Stimulated activated CD8-positive, alpha-beta memory T cell treated with anti-CD3 and anti-CD28 coated beads, Interleukin-12 subunit alpha, Interleukin-12 subunit beta, amount 100 ng/mL, for 24 hours (primary cell): ENCODE data around the gene CMSS1.

ENCODE experiments used
- DNase-seq: peaks from one replicate; pipeline ENCODE4 v3.0.0-alpha.2; 2020; ENCODE audit errors: extremely low read depth

CMSS1 gene

DNA sequence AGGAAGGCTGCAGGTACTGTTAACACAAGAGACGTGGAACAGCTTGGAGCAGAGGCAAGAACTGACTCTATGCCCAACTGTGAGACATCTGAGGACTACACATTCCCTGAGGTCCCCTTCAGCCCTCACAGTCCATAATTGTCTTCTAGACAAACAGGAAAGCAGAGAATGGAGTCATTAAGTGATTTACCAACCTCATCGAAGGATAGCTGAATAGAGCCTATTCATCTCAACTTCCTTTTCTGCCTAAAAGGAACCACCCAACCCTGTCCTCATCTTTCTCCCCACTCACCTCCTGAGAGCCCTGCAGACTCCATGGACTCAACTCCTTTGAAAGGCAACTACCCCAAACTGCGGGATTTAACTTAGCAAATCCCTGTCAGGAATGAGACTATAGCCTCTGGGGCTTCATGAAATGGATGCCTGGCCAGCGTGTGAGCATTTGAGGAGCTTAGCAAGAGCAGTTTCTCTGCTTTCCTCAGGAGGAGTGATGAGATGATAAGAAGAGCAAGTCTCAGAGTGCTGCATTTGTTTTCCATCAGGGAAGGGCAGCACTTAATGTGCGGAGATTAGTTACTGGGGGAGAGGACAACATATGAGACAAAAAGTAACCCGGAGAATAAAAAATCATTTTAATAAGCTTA lies 358.1 kb downstream of the CMSS1 start:
- DNase-seq, result no peak

DNA sequence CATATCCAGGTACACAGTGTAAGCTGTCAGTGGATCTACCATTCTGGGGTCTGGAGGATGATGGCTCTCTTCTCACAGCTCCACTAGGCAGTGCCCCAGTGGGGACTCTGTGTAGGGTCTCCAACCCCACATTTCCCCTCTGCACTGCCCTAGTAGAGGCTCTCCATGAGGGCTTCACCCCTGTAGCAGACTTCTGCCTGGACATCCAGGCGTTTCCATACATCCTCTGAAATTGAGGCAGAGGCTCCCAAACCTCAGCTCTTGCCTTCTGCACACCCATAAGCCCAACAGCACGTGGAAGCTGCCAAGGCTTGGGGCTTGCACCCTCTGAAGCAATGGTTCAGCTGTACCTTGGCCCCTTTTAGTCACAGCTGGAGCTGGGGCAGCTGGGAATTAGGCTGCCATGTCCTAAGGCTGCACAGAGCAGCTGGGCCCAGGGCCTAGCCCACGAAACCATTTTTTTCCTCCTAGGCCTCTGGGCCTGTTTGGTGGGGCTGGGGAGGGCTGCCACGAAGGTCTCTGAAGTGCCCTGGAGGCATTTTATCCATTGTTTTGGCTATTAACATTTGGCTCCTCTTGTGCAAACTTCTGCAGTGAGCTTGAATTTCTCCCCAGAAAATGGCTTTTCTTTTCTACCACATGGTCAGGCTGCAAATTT lies 362.2 kb downstream of the CMSS1 start:
- DNase-seq, result no peak

DNA sequence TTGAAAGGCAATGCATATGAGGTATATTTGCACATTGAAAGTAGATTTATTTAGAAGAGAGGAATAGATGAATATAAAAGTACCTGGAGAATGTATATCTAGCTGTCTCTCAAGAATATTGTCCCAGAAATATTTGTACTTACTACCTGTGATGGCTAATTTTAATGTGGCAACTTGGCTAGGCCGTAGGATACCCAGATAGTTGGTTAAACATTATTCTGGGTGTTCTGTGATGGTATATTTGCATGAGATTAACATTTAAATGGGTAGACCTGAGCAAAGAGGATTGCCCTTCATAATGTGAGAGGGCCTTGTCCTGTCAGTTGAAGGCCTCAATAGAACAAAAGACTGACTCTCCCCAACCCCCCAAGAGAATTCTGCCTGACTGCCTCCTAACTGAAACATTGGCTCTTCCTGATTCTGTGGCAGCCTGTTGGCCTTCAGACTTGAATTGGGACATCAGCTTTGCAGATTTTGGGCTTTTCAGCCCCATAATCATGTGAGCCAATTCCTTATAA lies 366.0 kb downstream of the CMSS1 start:
- DNase-seq, result no peak

DNA sequence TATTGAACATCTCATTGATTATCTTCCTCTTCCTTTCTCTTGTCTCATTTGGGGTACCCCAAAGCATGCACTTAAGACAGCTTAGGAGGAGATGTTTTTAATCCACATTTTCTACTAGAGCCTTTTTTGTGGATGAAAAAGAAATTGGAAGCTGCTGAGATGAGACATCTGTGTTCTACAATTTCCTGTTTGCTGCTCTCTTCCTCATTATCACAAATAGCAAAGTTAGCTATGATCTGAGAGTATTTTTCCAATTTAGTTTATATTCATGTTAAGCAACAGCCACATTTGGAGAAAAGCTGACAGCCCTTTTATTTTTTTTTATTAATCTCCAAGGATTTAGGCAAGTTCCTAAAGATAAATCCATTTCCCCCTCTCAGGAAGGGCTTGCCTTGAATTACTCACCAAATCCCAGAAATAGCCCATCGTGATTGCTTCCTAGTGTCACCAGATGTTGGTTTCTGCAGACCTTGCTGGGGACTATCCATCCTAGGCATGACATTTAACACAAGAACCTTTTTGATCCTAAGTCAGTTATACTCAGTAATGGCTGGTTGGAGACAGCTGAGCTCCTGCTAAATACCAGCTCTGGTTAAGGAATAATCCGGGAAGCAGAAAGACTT lies 367.4 kb downstream of the CMSS1 start:
- no peak for DNase-seq

DNA sequence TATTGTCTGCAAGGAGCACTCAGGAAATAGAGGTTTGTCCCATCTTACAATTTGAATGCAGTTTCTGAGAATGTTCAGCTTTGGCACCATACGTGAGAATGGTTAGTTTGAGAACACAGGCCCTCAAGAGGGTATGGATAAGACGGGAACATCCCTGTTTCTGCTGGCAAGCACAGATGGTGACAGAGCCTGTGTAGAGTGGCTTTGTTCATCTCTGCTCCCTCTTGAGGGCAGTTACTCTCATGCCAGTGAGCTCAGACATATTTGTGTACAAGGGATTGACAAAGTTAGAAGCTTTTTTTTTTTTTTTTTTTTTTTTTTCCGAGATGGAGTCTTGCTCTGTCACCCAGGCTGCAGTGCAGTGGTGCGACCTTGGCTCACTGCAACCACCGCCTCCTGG lies 368.2 kb downstream of the CMSS1 start:
- DNase-seq, result no peak

DNA sequence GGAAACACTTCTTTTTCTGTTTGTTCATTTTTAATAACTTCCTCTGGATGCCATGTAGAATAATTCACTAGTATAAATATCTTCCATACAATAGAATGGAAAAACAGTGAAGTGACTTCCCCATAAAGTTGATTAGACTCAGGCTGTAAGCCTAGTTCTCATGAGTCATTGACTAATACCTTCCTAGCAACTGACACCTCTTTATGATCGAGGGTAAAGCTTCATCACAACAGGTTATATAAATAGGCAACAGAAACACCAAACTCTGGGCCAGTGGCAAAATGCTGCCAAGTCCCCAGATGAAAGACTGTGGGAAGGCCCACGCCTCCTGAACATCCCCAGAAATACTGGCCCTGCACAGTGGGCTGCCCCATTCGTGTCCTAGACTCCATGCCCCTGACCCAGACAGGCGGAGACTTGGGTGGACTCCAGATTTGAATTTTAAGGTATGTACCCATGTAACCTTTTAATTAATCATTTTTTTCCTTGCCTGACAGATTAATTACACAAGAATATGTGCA lies 371.8 kb downstream of the CMSS1 start:
- no peak for DNase-seq

DNA sequence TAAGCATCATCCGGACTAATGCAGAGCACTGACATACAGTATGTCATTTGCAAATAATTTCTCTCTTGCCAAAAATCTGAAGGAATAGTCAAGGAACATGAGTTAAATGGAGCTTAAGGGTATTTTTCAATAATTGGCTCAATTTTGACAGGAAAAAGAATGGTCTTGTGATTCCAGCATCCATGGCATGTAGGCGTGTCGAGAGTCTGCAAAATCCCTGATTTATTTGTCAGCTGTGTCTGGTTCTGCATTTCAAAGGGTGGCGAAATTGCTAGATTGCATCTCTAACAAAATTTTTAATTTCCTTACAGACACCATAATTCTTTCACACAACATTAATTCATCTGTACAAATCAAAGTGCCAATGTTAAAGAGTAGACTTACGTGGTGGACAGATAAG lies 377.7 kb downstream of the CMSS1 start:
- no peak for DNase-seq

DNA sequence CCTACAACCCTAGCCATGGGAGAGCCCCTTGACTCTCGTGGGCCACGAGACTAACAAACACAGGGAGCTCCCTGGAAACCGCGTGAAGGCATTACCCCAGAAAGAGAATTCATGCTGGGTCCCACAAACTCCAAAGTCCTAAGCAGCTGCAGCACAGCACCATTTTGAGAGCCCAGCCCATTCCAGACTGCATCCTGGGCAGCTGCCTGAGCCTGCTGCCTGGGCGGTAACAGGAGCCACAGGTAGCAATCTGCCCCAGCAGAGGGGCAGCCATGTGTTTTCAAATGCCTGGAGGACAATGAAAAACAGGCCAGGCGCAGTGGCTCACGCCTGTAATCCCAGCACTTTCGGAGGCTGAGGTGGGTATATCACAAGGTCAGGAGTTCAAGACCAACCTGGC lies 380.2 kb downstream of the CMSS1 start:
- no peak for DNase-seq

DNA sequence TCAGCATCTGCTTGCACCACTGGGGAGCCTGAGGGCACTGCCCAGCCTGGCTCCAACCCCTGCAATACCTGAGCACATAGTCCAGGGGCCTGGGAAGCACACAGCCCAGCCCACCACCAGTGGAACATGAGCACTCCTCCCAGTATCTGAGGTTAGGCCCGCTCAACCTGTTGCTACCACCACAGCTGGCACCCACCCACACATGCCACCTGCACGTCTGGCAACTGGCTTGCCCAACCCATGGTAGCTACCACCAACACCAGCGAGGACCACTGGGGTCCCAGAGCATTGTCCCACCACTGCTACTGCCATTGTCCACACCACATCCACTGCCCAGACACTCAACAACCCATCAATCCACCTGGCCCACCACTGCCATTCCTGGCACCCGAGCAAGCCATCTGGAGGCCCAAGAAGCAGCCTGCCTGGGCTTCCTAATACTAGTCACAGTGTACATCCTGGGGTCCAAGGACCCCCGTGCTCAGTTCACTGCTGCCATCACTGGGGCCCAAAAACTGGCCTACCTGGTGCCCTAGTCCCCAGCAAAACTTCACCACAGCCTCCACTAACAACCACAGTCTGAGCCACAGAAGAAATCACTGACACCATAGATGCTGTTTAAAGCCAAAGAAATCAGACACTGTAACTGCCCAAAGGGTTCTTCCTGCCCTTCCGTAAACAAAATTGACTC lies 381.1 kb downstream of the CMSS1 start:
- no peak for DNase-seq

DNA sequence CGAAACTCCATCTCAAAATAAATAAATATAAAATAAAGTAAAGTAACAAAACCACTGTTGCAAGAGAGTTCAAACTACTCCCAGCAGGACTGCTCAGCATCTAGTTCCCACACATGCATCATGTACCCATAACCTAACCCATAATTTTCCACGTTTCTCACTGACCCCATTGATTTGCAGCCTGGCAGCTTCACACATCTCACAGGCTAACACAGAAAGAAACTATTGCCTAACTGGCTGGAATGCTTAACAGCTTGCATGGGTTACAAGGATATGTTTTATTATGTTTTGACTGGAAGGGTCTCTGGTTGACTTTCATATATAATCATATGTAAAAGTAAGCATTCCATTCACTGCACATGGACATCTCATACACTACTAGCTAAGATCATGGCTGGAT lies 387.5 kb downstream of the CMSS1 start:
- no peak for DNase-seq

DNA sequence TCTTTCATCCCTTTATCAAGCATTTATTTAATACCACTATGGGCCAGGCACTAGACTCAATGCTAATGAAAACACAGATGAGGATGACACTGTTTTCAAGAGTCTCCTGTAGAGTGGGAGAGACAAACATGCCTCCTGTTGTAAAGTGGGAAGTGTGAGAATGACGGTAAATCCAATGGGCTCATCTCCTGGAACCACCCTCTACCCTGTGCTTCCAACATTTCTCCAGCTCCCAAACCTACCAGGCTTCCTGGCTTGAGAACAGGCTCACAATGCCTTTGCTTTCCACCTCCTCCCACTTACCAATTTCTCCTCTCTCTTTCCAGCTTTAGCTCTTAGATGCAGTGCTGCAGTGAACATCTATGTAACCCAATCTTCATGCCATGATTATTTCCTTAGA lies 389.0 kb downstream of the CMSS1 start:
- DNase-seq, result no peak

DNA sequence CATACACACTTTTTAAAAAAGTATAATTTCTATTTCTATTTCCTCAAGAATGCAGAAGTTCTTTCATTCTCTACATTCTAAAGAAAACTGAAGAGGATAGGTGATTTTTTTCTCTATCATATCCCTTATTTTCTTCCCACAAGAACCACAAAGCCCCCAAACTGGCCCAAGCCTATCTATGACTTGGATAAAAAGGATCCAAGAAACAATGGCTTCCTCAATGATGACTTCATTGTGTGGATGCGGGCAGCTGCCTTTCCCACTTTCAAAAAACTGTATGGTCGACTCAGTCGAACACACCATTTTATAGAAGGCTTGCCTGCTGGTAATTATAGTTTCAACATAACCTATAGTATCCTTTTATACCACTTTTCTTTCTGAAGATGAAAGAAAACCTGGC lies 390.2 kb downstream of the CMSS1 start:
- DNase-seq, result no peak

DNA sequence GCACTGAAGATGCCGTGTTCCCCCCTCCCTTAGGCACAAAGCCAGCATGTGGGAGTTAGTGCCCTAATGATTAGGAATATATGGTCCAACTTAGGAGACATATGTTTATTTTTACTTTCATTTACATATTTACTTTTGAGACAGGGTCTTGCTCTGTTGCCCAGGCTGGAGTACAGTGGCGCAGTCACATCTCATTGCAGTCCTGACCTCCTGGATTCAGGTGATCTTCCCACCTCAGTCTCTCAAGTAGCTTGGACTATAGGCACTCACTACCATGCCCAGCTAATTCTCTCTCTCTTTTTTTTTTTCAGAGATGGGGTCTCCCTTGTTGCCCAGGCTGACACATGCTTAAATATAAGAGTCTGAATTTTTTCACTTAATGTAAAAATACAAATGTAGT lies 391.5 kb downstream of the CMSS1 start:
- no peak for DNase-seq

DNA sequence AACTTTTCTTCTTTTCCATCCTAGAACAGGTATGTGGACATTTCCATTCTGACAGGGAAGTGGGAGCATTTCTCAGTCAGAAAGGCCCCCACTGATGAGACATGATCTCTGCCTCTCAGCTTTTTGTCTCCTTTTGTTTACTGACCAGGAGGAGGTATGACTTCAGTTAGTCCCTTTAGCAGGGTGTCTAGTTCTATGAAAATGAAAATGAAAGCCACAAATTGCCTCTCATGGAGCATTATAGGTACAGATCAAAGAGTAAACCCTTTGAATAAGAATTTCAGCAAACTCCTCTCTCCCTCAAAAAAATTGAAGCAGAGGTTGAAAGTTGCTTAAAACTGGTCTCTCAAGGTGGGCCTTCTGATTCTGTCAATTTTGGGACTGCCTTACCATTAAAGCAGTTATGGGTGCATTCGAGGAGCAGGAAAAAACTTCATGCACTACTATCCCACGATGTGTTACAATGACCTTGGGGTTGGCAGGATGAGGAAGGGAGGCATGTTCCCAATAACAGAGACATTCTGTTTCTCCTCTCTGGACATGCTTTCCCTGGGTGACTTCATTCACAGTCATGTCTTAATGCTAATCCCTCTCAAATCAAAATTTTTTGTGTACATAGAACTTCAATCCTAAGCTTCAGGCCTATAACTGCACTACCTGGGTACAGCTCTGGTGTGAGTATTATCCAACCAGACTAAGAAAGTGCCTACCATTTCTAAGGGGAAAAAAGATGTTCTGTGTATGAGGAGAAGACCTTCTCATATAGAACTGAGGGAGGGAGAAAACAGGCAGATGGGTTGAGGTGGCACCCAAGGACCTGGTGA lies 392.5 kb downstream of the CMSS1 start:
- no peak for DNase-seq

DNA sequence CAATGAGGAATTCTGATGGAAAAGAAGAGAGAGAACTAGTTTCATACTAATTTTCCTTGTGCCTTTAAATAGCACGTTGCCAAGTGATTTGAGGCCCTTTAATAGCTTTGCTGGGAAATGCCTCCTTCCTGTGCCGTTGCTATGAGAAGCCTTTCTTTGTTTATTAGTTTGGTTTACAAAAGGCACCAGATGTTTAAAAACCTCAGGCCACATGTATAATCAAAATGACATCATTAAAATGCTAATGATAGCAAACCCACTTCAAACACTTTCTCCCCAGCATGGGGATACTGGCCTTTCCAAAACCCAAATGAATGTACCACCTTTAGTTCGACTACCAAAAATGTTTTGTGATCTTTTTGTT lies 393.1 kb downstream of the CMSS1 start:
- DNase-seq, result no peak

DNA sequence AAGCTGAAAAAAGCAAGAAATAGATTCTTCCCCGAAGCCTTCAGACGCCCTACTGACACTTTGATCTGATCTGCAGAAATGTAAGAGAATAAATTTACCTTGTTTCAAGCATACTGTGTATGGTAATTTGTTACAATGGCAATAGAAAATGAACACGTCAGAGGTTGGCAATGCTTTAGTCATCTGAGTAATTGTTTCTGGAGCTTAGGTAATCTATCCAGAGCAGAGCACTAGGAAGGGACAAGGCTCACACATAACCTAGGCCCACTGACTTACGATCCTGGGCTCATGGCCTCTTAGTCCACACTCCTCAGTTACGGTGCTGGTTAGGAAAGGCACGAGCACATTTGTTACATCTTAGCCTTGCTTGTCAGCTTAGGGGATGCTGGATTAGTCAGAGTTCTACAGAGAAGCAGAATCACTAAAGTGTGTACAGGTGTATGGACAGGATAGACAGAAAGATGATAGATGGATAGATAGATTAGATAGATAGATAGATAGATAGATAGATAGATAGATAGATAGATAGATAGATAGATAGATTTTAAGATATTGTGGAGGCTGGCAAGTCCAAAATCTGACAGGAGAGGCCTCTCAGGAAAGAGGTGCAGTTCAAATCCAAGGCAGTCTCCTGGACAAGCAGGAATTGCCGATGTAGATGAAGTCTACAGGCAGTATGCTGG lies 396.4 kb downstream of the CMSS1 start:
- DNase-seq, result no peak

DNA sequence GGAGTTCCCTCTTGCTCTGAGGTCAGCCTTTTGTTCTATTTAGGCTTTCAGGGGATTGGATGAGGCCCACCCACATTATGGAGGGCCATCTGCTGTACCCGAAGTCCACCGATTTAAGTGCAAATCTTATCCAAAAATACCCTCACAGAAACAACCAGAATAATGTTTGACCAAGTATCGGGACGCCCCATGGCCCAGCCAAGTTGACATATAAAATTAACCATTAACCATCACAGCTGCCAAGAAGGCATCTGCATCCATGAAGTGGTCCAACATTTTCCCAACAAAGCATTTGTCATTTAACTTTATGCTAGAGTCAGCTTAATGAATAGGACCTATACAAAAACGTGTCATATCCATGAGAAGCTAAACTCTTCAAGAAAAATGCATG lies 396.9 kb downstream of the CMSS1 start:
- no peak for DNase-seq

DNA sequence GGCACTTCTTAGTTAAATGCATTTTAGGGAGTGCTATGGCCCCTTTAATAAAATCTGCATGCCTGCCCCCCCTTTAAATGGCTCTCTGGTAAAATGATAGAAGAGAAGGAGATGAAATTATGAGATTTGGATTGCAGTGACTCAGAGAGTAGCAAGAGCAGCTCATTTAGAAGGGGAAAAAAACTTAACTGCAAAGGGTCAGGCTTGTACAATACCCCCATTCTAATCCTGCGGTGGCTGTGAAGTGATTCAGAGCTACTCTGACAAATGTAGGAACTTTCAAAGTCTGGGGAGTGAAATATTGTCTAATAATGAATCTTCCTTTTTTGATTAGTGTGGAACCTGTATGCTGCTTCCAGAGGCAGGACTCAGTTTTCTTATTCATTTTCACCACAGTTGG lies 399.1 kb downstream of the CMSS1 start:
- no peak for DNase-seq

DNA sequence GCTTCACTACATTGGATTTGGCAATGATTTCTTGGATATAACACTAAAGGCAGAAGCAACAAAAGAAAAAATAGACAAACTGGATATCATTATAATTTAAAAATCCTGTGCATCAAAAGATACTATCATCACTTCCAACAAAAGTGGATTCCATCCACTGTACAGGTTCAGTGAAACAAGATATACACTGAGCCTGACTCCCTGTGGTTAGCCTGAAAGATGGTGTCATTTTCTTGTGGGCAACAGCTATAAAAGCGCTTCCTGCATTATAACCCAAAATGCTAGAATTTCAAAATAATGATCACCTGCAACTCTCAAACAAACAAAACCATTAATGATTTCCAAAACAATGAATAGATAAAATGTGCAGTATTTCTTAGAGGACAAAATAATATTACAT lies 403.5 kb downstream of the CMSS1 start:
- no peak for DNase-seq

DNA sequence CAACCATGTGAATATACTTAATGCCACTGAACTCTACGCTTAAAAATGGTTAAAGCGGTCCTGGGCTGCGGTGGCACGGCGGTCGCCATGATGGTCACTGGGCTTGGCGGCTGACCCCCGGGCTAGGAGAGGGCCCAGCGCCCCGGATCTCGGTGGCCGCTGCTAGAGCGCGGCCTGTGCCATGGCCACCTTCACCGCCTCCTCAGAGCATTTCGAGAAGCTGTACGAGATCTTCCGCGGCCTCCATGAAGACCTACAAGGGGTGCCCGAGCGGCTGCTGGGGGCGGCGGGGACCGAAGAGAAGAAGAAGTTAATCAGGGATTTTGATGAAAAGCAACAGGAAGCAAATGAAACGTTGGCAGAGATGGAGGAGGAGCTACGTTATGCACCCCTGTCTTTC lies 407.5 kb downstream of the CMSS1 start:
- DNase-seq, result no peak

DNA sequence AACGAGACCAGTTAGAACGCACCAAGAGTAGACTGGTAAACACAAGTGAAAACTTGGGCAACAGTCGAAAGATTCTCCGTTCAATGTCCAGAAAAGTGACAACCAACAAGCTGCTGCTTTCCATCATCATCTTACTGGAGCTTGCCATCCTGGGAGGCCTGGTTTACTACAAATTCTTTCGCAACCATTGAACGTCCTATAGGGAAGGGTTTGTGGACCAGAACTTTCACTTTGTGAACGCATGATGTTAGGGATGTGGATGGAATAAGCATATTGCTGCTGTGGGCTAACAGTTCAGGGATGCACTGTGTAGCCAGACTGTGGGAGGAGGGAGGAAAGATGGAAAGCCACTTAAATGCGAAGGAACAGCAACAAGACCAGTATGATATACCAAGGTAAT lies 408.2 kb downstream of the CMSS1 start:
- DNase-seq, result no peak
